Measurements from ENCODE around the gene SLCO3A1. TPM values are rescaled to one million over a fixed set of nuclear protein-coding genes. Genes with fewer than 3 reads are reported as not detected.

The SLCO3A1 gene
- total RNA-seq, 1 donor from 2014 or later = 42.5 TPM

GRCh38 chr15:92033314-92033713, 179.8 kb downstream of the SLCO3A1 start:
- Histone ChIP-seq H3K36me3 (no peaks in the 10 kb centered on the region), H3K27me3 (ENCODE audit: low read depth) (no peaks in the 10 kb centered on the region), H3K4me1 (peaks cover 28% of the 10 kb centered on the region), H3K27ac (no peak overlapping the region), H3K9me3 (no peaks in the 10 kb centered on the region), H3K4me3 (no peak overlapping the region)
- no peak for ATAC-seq
- intact Hi-C loops (cut with DNase I) = no loop called here
- TF ChIP-seq CTCF (IDR thresholded peaks at IDR 0.05) = no peak
- DNase-seq = no peak

GRCh38 chr15:92033723-92034122, 180.2 kb downstream of the SLCO3A1 start:
- no peak for TF ChIP-seq CTCF (IDR thresholded peaks at IDR 0.05)
- Histone ChIP-seq H3K4me3 (no peak overlapping the region), H3K36me3 (no peaks in the 10 kb centered on the region), H3K27ac (no peak overlapping the region), H3K9me3 (no peaks in the 10 kb centered on the region), H3K4me1 (peaks cover 26% of the 10 kb centered on the region), H3K27me3 (ENCODE audit: low read depth) (no peaks in the 10 kb centered on the region)
- intact Hi-C loops (cut with DNase I) = no loop called here
- DNase-seq (no peak), ATAC-seq (no peak)

DNA sequence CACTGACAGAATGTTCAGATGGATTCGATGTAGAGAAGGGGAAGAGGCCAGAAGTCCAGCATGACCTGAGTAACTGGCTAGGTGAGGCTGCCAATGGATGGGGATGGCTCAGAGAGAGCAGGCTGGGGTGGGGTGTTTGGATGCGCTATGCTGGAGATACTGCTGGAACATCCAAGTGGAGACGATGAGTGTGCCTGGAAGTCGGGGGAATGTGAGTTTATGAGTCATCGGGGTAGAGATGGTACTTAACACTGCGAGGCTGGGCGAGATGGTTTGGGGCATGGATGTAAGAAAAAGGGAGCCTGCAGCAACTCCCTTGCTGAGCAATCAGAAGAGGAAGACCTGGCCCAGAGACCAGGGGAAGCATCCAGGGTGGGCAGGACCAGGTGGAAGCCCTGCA, 180.7 kb downstream of the SLCO3A1 start:
- H3K36me3 ChIP-seq = no peaks in the 10 kb centered on the region
- H3K27ac ChIP-seq = no peak overlapping the region
- peaks cover 23% of the 10 kb centered on the region for H3K4me1 ChIP-seq
- DNase-seq (no peak), ATAC-seq (no peak)
- no peak overlapping the region for H3K4me3 ChIP-seq
- intact Hi-C loops (cut with DNase I) = no loop called here
- H3K27me3 ChIP-seq (ENCODE audit: low read depth) = no peaks in the 10 kb centered on the region
- no peak for TF ChIP-seq CTCF (IDR thresholded peaks at IDR 0.05)
- no peaks in the 10 kb centered on the region for H3K9me3 ChIP-seq

- ATAC-seq (no peak), DNase-seq (no peak)
- TF ChIP-seq CTCF (IDR thresholded peaks at IDR 0.05) = no peak
- Histone ChIP-seq H3K27me3 (ENCODE audit: low read depth) (no peaks in the 10 kb centered on the region), H3K4me1 (peaks cover 12% of the 10 kb centered on the region), H3K27ac (peak overlapping the region; percentile 8), H3K9me3 (no peaks in the 10 kb centered on the region), H3K4me3 (no peak overlapping the region), H3K36me3 (no peaks in the 10 kb centered on the region)
- intact Hi-C loops (cut with DNase I) = no loop called here
Measured at GRCh38 chr15:92035551-92035950, 182.0 kb downstream of the SLCO3A1 start.

- no peak for ATAC-seq
Measured at GRCh38 chr15:92035961-92036360, 182.5 kb downstream of the SLCO3A1 start.

More at GRCh38 chr15:92035961-92036360, 182.5 kb downstream of the SLCO3A1 start:
- DNase-seq = no peak
- no peak overlapping the region for H3K27ac ChIP-seq
- H3K4me1 ChIP-seq = peaks cover 12% of the 10 kb centered on the region
- no peak overlapping the region for H3K4me3 ChIP-seq
- no peaks in the 10 kb centered on the region for H3K9me3 ChIP-seq
- H3K27me3 ChIP-seq (ENCODE audit: low read depth) = no peaks in the 10 kb centered on the region
- TF ChIP-seq CTCF (IDR thresholded peaks at IDR 0.05) = no peak
- intact Hi-C loops (cut with DNase I) = no loop called here
- no peaks in the 10 kb centered on the region for H3K36me3 ChIP-seq
